Subcutaneous abdominal adipose tissue (tissue), 5 donors: ENCODE measurements around the gene PTGIS.
A peak's percentile ranks its signal among the peaks of the same experiment; 100 is the strongest.

ENCODE experiments used
- H3K27ac ChIP-seq: one replicate; pipeline ENCODE4 v1.7.0; 2013; ENCODE audit warnings: low read depth, mild to moderate bottlenecking, inconsistent platforms, low read length, moderate library complexity
- H3K27me3 ChIP-seq, 5 donors: one replicate each; pipeline ENCODE4 v1.7.0; 2013; ENCODE audit warnings: low read length in 5 of 5, inconsistent platforms in 1 of 5; ENCODE audit not compliant: control insufficient read depth in 5 of 5, insufficient read depth in 4 of 5
- H3K36me3 ChIP-seq, 5 donors: one replicate each; pipeline ENCODE4 v1.7.0; 2013; ENCODE audit warnings: low read length in 5 of 5; ENCODE audit not compliant: control insufficient read depth in 5 of 5, insufficient read depth in 5 of 5
- H3K4me1 ChIP-seq, 5 donors: one replicate each; pipeline ENCODE4 v1.7.0; 2013; ENCODE audit warnings: low read length in 5 of 5, mild to moderate bottlenecking in 3 of 5, moderate library complexity in 1 of 5; ENCODE audit not compliant: control insufficient read depth in 5 of 5, insufficient read depth in 5 of 5
- H3K4me3 ChIP-seq, 5 donors: one replicate each; pipeline ENCODE4 v1.7.0; 2013; ENCODE audit warnings: low read length in 5 of 5, low read depth in 1 of 5
- H3K9ac ChIP-seq, 5 donors: one replicate each; pipeline ENCODE4 v1.7.0; 2013; ENCODE audit warnings: low read length in 5 of 5, mild to moderate bottlenecking in 4 of 5, moderate library complexity in 3 of 5
- H3K9me3 ChIP-seq, 5 donors: one replicate each; pipeline ENCODE4 v1.7.0; 2013; ENCODE audit warnings: low read length in 5 of 5; ENCODE audit not compliant: control insufficient read depth in 5 of 5
- donor health status: healthy.
- donor health status: healthy.
- donor health status: healthy.
- donor health status: healthy.
- donor health status: healthy.

Gene PTGIS

GRCh38 chr20:49484180-49485140 lies 83.5 kb downstream of the PTGIS start:
- peak overlapping the region; percentile 23 for H3K27ac ChIP-seq

DNA sequence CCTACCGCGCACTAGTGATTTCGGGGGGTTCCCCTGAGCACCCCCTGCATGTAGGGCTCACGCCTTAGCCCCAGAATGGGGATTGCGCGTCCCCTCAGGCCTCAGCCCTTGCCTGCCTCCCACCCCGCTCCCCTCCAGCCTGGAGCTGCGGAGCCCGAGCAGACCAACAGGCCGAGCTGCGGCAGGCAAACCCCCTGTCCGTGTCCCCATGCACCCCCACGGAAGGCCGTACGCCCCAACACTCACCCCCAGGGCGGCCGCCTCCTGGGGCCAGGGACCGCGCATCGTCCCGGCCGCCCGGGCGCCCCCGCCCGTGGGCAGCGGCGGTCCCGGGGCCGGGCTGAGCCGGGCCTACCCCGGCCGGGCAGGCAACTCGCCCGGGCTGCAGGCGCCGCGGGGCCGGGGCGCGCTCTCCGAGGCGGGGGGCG lies 84.2 kb downstream of the PTGIS start:
- Histone ChIP-seq H3K4me1 (peaks cover 5 to 57% (median 49%) of the 10 kb centered on the region in 5 donors), H3K4me3 (peak overlapping the region; percentile 63 to 81 (median 69)), H3K27me3 (peaks cover 0 to 3% (median 0%) of the 10 kb centered on the region in 5 donors), H3K9ac (peak overlapping the region in 1 of 5 donors; percentile 64), H3K9me3 (no peaks in the 10 kb centered on the region), H3K36me3 (peaks cover 0 to 5% (median 0%) of the 10 kb centered on the region in 5 donors), H3K27ac (no peak overlapping the region)

More at GRCh38 chr20:49484180-49485140, 83.5 kb downstream of the PTGIS start:
- H3K4me1 ChIP-seq = peaks cover 5 to 54% (median 49%) of the 10 kb centered on the region in 5 donors
- H3K4me3 ChIP-seq = peak overlapping the region in 4 of 5 donors; percentile 62 to 69 (median 66)
- peak overlapping the region in 2 of 5 donors; percentile 38 to 49 for H3K9ac ChIP-seq
- H3K36me3 ChIP-seq = peaks cover 0 to 5% (median 0%) of the 10 kb centered on the region in 5 donors
- no peaks in the 10 kb centered on the region for H3K9me3 ChIP-seq
- H3K27me3 ChIP-seq = peaks cover 0 to 3% (median 0%) of the 10 kb centered on the region in 5 donors

DNA sequence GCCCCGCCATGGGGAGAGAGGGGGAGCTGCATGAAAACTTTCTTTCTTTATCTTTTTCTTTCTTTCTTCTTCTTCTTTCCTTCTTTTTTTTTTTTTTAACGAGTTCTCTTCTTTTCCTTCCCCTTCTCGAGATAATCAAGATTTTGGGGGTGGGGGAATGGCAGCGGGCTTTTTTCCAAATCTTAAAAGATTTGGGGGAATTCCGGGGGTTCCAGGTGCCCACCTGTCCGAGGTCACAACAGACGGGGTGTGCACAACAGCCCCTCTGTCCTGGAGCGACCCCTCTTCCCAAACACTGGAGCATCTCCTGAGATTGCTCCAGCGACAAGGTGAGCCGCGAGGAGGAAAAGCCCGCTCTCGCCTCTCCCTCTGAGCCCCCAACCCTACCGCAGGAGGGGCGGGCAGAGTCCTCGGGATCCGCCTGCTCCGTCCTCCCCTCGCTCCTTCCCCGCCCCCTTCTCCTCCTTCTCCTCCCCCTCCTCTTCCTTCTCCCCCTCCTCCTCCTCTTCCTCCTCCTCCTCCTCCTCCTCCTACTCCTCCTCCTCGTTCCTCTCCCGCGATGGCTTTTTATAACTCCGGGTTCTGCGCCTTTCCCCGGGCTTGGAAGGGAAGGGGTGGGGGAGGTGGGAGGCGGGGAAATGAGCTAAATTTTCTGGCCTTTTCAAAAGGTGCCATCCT lies 84.8 kb downstream of the PTGIS start:
- no peak overlapping the region for H3K27ac ChIP-seq
- peak overlapping the region; percentile 63 to 81 (median 69) for H3K4me3 ChIP-seq
- peaks cover 0 to 5% (median 0%) of the 10 kb centered on the region in 5 donors for H3K36me3 ChIP-seq
- H3K9me3 ChIP-seq = no peaks in the 10 kb centered on the region
- H3K4me1 ChIP-seq = peaks cover 5 to 57% (median 49%) of the 10 kb centered on the region in 5 donors
- H3K27me3 ChIP-seq = peaks cover 0 to 3% (median 0%) of the 10 kb centered on the region in 5 donors
- H3K9ac ChIP-seq = peak overlapping the region in 1 of 5 donors; percentile 64

DNA sequence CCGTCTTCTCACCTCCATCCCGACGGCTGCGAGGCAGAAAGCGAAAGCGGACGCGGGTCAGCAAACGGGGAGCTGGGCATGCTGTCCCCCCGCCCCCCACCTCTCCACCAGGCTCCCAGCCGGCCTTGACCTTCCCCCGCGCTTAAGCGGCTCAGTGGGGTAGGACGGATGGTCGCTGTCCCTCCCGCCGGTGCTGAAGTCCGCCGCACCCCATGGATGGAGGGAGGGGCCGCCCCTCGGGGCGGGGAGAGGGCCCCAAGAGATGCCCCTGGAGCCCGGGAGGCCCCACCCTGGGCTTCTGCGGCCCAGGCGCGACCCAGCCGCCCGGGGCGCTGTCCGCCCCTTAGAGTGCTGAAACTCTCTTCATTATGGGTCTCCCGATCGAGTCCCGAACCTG lies 85.3 kb downstream of the PTGIS start, which contains the start of gene KCNB1:
Gene KCNB1, minus strand, starts transcription at position 48 of the 397 bp plus-strand sequence. CDS start 188 bp downstream, outside the sequence.
- H3K9me3 ChIP-seq = no peaks in the 10 kb centered on the region
- H3K4me3 ChIP-seq = peak within 1 kb of the TSS; percentile 63 to 81 (median 69)
- peaks cover 5 to 57% (median 49%) of the 10 kb centered on the region in 5 donors for H3K4me1 ChIP-seq
- peaks cover 0 to 5% (median 0%) of the 10 kb centered on the region in 5 donors for H3K36me3 ChIP-seq
- H3K9ac ChIP-seq = peak within 1 kb of the TSS in 1 of 5 donors; percentile 64
- peak within 1 kb of the TSS; percentile 60 for H3K27ac ChIP-seq
- peaks cover 0 to 3% (median 0%) of the 10 kb centered on the region in 5 donors for H3K27me3 ChIP-seq

GRCh38 chr20:49482173-49482572 lies 85.8 kb downstream of the PTGIS start:
- Histone ChIP-seq H3K4me1 (peaks cover 5 to 57% (median 49%) of the 10 kb centered on the region in 5 donors), H3K9me3 (no peaks in the 10 kb centered on the region), H3K27me3 (peaks cover 0 to 3% (median 0%) of the 10 kb centered on the region in 5 donors), H3K27ac (no peak overlapping the region), H3K9ac (no peak overlapping the region), H3K4me3 (peak overlapping the region in 1 of 5 donors; percentile 77), H3K36me3 (peaks cover 0 to 5% (median 0%) of the 10 kb centered on the region in 5 donors)

DNA sequence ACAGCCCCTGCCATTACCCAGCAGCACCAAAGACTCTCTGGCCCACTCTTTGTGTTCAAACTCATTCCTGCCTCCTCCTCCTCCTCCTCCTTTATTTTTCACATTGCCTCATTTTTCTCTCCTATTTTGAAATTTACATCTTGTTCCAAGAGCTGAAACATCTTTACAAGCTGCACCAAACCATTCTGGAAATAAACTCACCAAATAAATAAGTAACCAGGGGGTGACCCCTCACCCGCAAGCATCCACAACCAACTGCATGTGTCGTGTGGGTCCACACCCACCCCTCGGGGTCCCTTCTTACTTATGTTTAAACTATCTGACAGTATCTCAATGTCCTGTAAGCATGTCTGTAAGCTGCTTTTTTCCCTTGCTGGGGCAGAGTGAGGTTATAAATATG lies 86.8 kb downstream of the PTGIS start:
- Histone ChIP-seq H3K27me3 (peaks cover 0 to 3% (median 0%) of the 10 kb centered on the region in 5 donors), H3K27ac (peak overlapping the region; percentile 60), H3K4me1 (peaks cover 5 to 57% (median 49%) of the 10 kb centered on the region in 5 donors)

DNA sequence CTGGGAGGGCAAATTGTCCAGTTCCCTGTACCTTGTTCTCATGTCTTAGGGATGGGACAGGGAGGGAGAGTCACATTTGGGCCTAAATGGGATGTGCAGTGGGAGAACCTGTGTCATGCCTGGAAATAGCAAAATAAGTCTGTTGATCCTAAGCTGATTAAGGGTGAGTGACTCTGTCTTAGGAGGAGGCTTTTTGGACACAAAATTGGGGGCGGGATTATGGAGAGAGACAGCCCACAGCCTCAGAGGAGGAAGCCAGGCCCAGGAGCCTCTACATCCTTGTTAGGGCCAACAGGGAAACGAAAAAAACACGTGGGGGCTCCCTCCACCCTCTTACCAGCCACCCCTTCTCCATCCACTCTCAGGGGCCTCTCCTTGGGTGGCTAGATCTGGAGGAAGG lies 87.7 kb downstream of the PTGIS start:
- H3K27me3 ChIP-seq = peaks cover 0 to 3% (median 0%) of the 10 kb centered on the region in 5 donors
- peak overlapping the region; percentile 60 for H3K27ac ChIP-seq
- H3K36me3 ChIP-seq = peaks cover 0 to 9% (median 0%) of the 10 kb centered on the region in 5 donors
- peak overlapping the region in 1 of 5 donors; percentile 48 for H3K9ac ChIP-seq
- no peaks in the 10 kb centered on the region for H3K9me3 ChIP-seq
- H3K4me3 ChIP-seq = no peak overlapping the region
- peaks cover 9 to 63% (median 56%) of the 10 kb centered on the region in 5 donors for H3K4me1 ChIP-seq

More for the DNA sequence above, 86.8 kb downstream of the PTGIS start:
- H3K4me3 ChIP-seq = no peak overlapping the region
- H3K36me3 ChIP-seq = peaks cover 0 to 7% (median 0%) of the 10 kb centered on the region in 5 donors
- H3K9me3 ChIP-seq = no peaks in the 10 kb centered on the region
- H3K9ac ChIP-seq = no peak overlapping the region

- peaks cover 0 to under 1% (median 0%) of the 10 kb centered on the region in 5 donors for H3K27me3 ChIP-seq
- peak overlapping the region; percentile 60 for H3K27ac ChIP-seq
- no peaks in the 10 kb centered on the region for H3K9me3 ChIP-seq
- peaks cover 9 to 66% (median 60%) of the 10 kb centered on the region in 5 donors for H3K4me1 ChIP-seq
- H3K9ac ChIP-seq = peak overlapping the region in 1 of 5 donors; percentile 48
- H3K36me3 ChIP-seq = peaks cover 0 to 9% (median 0%) of the 10 kb centered on the region in 5 donors
- H3K4me3 ChIP-seq = no peak overlapping the region
These were observed 88.2 kb downstream of the PTGIS start for GRCh38 chr20:49479785-49480184.
